Hepatocyte (in vitro differentiated cells): ENCODE results near the gene MED29.

ENCODE experiments used
- EZH2 ChIP-seq: fragments of 200-600 bp; sonication (generic); IDR thresholded peaks from 2 replicates; pipeline ENCODE4 v1.6.1; 2016; ENCODE audit warnings: antibody characterized with exemption, mild to moderate bottlenecking, borderline replicate concordance
- TF ChIP-seq, protein P1 (sequence below): fragments of 200-600 bp; sonication (generic); IDR thresholded peaks from 2 replicates; pipeline ENCODE4 v1.5.1; 2016; ENCODE audit warnings: antibody characterized with exemption, mild to moderate bottlenecking; ENCODE audit not compliant: poor library complexity

GRCh38 chr19:39386557-39386956 lies 4.6 kb upstream of the MED29 start:
- TF ChIP-seq, protein P1, sequence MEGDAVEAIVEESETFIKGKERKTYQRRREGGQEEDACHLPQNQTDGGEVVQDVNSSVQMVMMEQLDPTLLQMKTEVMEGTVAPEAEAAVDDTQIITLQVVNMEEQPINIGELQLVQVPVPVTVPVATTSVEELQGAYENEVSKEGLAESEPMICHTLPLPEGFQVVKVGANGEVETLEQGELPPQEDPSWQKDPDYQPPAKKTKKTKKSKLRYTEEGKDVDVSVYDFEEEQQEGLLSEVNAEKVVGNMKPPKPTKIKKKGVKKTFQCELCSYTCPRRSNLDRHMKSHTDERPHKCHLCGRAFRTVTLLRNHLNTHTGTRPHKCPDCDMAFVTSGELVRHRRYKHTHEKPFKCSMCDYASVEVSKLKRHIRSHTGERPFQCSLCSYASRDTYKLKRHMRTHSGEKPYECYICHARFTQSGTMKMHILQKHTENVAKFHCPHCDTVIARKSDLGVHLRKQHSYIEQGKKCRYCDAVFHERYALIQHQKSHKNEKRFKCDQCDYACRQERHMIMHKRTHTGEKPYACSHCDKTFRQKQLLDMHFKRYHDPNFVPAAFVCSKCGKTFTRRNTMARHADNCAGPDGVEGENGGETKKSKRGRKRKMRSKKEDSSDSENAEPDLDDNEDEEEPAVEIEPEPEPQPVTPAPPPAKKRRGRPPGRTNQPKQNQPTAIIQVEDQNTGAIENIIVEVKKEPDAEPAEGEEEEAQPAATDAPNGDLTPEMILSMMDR: no peak
- no peak for TF ChIP-seq EZH2
